ENCODE results near the gene CIDEB.

Gene CIDEB

DNA sequence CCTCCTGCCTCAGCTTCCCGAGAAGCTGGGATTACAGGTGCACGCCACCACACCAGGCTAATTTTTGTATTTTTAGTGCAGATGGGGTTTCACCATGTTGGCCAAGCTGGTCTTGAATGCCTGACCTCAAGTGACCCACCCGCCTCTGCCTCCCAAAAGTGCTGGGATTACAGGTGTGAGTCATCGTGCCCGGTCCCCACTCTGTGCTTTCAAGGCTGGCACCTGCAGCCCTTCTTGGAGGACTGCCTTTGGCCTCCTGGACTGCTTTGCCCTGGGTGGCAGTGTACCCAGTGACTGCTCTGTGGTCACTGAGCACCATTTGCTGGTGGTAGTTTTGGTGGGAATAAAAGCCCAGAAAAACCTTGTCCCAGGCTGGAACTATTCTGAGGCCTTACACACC, 20.8 kb downstream of the CIDEB start:
- peaks cover 15% of the 10 kb centered on the region for H3K36me3 ChIP-seq (ENCODE audit: control insufficient read depth, insufficient read depth, low read length)
- H3K27me3 ChIP-seq (replicated peaks; ENCODE audit: control insufficient read depth, insufficient read depth, low read length), result no peaks in the 10 kb centered on the region
- TF ChIP-seq CTCF (IDR thresholded peaks at IDR 0.05; ENCODE audit: insufficient read depth, low read length, poor library complexity, severe bottlenecking), result no peak
- H3K4me3 ChIP-seq (replicated peaks; ENCODE audit: low read depth, low read length), result no peak overlapping the region
- DNase-seq (ENCODE audit: extremely low read depth, insufficient read length), result no peak

- TF ChIP-seq CTCF (IDR thresholded peaks at IDR 0.05; ENCODE audit: insufficient read depth, low read length, poor library complexity, severe bottlenecking), result no peak
- H3K4me3 ChIP-seq (replicated peaks; ENCODE audit: low read depth, low read length), result no peak overlapping the region
- H3K36me3 ChIP-seq (ENCODE audit: control insufficient read depth, insufficient read depth, low read length), result peaks cover 4% of the 10 kb centered on the region; the same call in 1 of the 2 replicates
- no peak for DNase-seq (ENCODE audit: extremely low read depth, insufficient read length)
- no peaks in the 10 kb centered on the region for H3K27me3 ChIP-seq (replicated peaks; ENCODE audit: control insufficient read depth, insufficient read depth, low read length)
Observed at GRCh38 chr14:24285351-24285750, 22.4 kb downstream of the CIDEB start.

DNA sequence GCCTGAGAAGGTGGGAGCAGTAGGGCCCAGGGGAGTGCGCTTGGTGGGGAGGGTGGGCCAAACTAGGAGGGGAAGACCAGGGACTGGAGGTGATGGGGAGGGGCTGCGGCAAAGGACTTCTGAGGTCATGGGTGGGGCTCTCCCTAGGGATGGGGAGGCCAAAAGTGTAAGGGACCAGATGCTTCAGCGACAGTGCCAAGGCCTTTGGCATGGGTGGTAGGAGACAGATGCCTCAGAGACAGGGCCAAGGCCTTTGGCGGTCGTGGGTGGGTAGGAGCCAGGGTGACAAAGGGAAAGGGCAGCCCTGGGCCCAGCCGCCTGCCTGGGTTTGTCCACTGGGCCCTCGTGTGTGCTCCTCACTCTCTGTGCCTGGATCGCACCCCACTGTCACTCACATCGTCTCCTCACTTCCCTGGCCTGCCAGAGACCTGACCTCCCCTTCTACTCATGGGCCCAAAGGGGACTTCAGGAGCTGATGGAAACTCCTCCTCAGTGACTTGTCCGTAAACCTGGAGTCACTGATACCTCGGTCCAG, 23.2 kb downstream of the CIDEB start:
- Histone ChIP-seq H3K27me3 (replicated peaks; ENCODE audit: control insufficient read depth, insufficient read depth, low read length) (no peaks in the 10 kb centered on the region), H3K36me3 (ENCODE audit: control insufficient read depth, insufficient read depth, low read length) (no peaks in the 10 kb centered on the region), H3K4me3 (replicated peaks; ENCODE audit: low read depth, low read length) (no peak overlapping the region)
- no peak for DNase-seq (ENCODE audit: extremely low read depth, insufficient read length)
- TF ChIP-seq CTCF (IDR thresholded peaks at IDR 0.05; ENCODE audit: insufficient read depth, low read length, poor library complexity, severe bottlenecking), result no peak

- H3K36me3 ChIP-seq (ENCODE audit: control insufficient read depth, insufficient read depth, low read length), result no peaks in the 10 kb centered on the region
- no peak for TF ChIP-seq CTCF (IDR thresholded peaks at IDR 0.05; ENCODE audit: insufficient read depth, low read length, poor library complexity, severe bottlenecking)
- H3K27me3 ChIP-seq (replicated peaks; ENCODE audit: control insufficient read depth, insufficient read depth, low read length), result no peaks in the 10 kb centered on the region
- DNase-seq (ENCODE audit: extremely low read depth, insufficient read length), result no peak
- no peak overlapping the region for H3K4me3 ChIP-seq (replicated peaks; ENCODE audit: low read depth, low read length)
Observed at GRCh38 chr14:24283796-24284460, 23.8 kb downstream of the CIDEB start.

DNA sequence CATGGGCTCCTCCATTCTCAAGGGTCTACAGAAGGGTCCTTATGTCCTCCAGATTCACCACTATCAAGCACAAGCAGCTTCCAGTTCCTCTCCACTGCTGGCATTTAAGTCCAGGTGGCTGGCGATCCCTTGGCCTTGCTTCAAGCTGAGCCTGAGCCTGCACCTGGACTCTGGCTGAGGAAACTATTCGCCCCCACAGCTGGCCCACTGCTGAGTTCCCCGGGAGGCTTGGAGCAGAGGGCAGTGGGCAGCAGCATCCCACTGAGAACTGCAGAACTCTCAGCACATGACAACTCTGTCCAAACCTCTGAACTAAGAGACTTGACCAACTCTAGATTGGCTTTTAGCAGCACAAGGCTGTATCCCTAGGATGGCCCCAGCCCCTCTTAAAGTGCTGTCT, 25.0 kb downstream of the CIDEB start:
- Histone ChIP-seq H3K27me3 (replicated peaks; ENCODE audit: control insufficient read depth, insufficient read depth, low read length) (no peaks in the 10 kb centered on the region), H3K36me3 (ENCODE audit: control insufficient read depth, insufficient read depth, low read length) (no peaks in the 10 kb centered on the region), H3K4me3 (replicated peaks; ENCODE audit: low read depth, low read length) (no peak overlapping the region)
- TF ChIP-seq CTCF (IDR thresholded peaks at IDR 0.05; ENCODE audit: insufficient read depth, low read length, poor library complexity, severe bottlenecking), result no peak
- no peak for DNase-seq (ENCODE audit: extremely low read depth, insufficient read length)

Data from GM06990 (cell line).